Peyer's patch (tissue), 4 donors: ENCODE data around the gene STRN.

Experiments used
- POLR2A ChIP-seq, 2 donors: fragments of 450-650 bp; IDR thresholded peaks; one replicate each; pipeline ENCODE4 v1.5.1; 2017; ENCODE audit warnings: antibody characterized with exemption in 2 of 2, mild to moderate bottlenecking in 2 of 2, moderate library complexity in 2 of 2
- TF ChIP-seq, protein P1 (sequence below), 6 experiments: fragments of 450-650 bp in 4 of 6; fragments of 200-600 bp in 2 of 6; sonication (generic) in 1 of 6; IDR thresholded peaks; one replicate each; pipeline ENCODE4 v1.5.1; 2017 to 2019; ENCODE audit warnings: antibody characterized with exemption in 6 of 6, mild to moderate bottlenecking in 3 of 6, moderate library complexity in 1 of 6

DNA sequence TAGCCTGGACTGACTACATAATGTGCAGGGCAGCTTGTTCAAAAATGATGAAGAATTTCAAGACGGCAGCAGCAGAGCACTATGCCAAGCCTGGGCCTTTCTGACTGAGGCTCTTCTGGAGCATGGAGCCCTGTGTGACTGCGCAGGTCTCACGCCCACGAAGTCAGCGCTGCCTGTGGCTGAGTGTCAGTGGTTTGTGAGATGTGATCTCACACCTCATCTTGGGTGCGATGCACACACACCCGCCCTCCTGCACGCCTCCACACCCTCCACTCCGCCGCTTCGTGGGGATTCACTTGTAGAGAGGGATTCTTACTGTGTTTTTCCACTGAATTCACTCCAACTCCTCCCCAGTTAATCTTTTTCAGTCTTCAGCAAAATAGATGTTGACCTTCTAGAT lies 166.0 kb downstream of the STRN start:
- no peak for TF ChIP-seq POLR2A (IDR thresholded peaks at IDR 0.05)
- TF ChIP-seq, protein P1, sequence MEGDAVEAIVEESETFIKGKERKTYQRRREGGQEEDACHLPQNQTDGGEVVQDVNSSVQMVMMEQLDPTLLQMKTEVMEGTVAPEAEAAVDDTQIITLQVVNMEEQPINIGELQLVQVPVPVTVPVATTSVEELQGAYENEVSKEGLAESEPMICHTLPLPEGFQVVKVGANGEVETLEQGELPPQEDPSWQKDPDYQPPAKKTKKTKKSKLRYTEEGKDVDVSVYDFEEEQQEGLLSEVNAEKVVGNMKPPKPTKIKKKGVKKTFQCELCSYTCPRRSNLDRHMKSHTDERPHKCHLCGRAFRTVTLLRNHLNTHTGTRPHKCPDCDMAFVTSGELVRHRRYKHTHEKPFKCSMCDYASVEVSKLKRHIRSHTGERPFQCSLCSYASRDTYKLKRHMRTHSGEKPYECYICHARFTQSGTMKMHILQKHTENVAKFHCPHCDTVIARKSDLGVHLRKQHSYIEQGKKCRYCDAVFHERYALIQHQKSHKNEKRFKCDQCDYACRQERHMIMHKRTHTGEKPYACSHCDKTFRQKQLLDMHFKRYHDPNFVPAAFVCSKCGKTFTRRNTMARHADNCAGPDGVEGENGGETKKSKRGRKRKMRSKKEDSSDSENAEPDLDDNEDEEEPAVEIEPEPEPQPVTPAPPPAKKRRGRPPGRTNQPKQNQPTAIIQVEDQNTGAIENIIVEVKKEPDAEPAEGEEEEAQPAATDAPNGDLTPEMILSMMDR (IDR thresholded peaks at IDR 0.05): no peak
